Iris pigment epithelial cell (primary cell): ENCODE data around the gene OSBP2.

Experiments used
- DNase-seq: peaks from one replicate; pipeline ENCODE4 v3.0.0-alpha.2; 2011; ENCODE audit warnings: low read depth

OSBP2 gene

DNA sequence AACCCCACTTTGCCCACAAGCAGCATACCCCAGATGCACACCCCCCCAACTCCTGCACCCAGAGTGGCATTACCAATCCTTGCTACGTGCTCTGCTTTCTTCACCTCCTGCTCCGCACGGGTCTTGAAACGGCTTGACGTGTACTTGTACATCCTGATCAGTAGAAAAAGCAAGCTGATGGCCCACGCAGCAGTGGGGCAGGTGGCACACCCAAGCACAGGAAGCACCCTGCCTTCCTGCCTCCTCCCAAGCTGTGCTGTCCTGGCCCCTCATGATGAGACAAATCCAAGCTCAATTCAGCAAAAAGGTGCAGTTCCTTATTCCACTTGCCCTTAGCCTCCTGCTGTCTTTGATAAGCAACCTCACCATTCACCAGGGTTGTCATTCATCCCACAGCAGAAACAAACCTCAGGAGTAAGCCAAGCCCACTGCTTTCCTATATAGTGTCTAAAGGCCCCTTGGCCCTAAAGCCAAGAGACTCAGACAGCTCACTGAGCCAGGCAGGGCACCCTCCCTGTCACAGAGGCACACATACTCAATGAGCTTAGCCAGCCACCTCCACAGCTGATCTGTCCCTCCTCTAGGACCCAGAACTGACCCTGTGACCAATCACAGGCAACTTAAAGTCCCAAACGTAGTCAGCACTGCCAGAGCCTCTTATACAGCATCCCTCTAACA lies 246.2 kb downstream of the OSBP2 start:
- no peak for DNase-seq

DNA sequence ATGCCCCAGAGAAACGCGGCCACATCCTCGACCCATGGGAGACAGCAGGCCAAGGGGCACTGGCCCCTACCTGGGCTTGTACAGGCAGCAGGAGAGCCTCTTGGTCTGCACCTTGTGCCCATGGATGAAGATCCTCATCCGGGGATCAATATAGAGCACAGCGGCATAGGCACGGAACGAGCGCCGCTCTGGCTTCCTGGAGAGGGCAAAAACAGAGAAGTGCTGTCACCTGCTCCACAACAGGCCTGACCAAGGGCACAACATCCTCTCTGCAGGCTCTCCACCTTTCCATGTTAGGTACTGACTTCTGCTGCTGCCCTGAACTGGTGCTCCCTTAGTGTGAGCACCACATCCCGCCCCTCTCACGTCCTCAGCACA lies 246.7 kb downstream of the OSBP2 start:
- no peak for DNase-seq

DNA sequence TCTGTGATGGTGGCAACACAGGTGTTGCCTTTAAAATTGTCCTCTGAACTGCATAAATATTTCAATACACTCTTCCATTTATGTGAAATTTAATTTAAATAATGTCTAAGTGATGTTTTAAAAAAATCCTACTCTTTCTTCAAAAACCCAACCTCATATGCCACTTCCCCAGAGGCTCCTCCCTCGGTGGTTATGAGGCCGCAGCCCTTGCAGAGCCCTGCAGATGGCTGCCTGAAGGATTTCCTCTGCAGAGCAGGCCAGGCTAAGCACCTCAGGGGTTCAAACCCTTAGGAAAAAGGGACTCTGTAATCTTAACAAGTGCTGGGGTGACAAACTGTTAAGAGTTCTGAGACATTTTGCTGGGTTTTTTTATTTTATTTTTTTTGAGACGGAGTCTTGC lies 248.7 kb downstream of the OSBP2 start:
- DNase-seq, result no peak

DNA sequence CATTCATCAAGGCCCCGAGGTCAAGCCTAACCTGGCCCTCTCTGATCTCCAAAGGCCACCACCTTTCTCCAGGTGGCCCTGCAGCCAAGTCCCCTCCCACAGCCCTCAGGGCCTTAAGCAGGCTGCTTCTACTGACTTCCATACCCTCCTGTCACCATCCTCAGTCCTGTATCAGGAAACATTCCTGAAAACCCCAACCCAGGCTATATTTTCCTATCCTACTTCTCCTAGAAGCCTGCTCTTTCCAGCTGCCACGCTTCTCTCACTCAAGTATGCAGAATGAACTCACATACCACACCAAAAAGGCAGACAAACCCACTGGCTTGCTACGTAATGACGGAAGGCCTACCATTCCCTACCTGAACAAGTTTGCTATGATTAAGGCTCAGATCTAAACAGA lies 250.3 kb downstream of the OSBP2 start:
- DNase-seq, result no peak

DNA sequence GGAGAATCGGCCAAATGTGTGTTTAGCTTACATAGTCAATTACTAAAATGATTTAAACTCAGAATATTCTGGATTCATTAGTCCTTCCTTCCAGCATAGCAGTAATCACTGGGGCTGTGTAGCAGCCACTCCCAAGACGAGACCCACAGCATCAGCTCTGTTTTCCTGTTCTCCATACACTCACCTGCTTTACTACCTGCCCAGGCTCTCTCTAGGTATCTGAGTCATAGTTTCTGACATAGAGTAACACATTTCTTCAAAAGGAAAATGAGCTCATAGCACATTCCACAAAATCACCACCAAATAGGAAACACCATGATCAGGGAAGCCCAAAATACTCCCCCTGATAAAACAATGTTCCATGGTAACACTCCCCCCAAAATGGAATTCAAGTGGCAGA lies 251.0 kb downstream of the OSBP2 start:
- DNase-seq, result no peak

DNA sequence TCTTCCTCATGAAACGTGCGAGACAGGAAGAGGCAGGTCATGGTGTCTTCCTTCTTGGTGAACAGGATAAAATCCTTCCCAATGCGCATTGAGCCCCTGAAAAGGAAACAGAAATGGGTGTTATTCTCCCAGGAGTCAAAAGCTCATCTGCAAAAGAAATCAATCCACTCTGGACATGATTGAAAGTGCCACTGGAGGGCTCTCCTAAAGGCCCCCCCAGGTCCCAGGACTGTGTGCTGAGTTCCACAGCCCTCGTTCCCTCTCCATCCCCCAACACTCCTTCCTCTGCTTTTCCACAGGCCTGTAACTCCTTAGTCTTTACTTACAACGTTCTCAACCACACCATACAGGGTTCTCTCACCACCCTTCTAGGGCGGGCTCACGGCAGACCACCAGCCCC lies 251.7 kb downstream of the OSBP2 start:
- DNase-seq, result no peak

DNA sequence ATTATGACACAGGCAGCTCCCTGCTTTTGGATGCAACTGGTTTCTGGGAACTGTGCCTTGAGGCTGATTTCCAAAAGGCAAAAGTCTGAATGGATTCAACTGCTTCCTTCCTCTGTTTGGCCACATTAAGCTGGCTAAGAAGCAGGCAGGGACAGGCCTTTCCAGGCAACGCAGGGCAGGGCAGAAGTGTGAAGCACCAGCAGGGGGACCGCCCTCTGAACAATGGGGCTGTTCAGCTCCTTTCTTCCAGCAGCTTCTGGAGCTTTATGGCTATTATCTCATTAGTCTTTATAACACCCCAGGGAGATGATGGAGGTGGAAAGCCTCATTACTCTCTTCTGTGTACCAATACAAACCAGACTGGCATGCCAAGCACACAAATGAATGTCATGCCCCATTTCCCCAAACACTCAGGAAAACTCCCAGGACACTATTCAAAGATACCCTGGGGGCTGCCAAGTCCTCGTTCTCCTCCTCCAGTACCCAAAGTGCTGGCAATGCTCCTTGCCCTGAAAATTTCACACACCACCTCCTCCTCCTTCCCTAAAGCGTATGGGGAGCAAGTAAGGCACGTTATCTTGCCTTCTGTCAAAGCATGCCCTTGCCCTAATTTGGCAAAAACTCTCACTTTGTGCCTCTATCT lies 252.6 kb downstream of the OSBP2 start:
- no peak for DNase-seq

DNA sequence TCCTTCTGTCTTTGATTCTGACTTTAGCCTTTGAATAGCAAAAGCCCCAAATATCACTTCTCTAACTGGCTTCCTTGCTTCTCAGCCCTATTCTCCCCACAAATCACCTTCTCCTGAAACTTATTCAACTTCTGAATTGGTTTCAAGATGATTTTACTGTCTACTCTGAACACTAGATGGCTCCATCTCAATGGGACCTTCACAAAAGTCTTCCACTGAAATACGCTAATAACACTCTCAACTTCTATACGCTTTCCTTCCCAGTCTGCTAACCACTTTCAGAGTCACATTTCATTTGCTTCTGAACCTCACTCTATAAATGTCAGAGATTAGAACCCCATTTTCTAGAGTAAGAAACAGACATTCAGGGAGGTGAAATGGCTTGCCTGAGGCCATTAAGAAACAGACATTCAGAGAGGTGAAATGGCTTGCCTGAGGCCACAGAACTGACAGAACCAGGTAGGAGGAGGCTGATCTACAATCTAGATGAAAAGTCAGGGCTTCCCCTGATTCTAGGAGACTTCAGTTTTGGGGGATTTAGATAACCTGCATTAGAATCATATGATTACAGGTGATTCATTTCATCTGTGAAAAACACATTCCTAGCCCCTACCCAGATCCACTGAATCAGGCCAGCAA lies 253.3 kb downstream of the OSBP2 start:
- peak; percentile 61 for DNase-seq

DNA sequence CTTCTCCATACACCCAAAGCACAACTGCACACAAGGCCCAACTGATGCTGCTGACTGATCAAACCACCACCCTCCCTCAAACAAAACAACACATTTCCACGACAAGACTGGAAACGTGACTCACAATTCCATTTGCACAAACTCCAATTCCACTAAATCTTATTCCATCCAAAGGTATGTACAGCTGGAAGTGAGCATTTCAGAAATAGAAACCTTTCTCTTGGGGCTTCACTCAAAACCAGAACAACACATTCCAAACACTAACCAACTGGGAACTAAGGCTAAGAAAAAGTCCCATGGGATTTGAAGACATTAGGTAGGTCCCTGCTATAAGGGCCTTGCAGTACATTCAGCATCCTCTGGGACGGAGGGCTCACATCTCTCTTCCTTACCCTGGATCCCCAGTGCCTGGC lies 254.3 kb downstream of the OSBP2 start:
- no peak for DNase-seq

DNA sequence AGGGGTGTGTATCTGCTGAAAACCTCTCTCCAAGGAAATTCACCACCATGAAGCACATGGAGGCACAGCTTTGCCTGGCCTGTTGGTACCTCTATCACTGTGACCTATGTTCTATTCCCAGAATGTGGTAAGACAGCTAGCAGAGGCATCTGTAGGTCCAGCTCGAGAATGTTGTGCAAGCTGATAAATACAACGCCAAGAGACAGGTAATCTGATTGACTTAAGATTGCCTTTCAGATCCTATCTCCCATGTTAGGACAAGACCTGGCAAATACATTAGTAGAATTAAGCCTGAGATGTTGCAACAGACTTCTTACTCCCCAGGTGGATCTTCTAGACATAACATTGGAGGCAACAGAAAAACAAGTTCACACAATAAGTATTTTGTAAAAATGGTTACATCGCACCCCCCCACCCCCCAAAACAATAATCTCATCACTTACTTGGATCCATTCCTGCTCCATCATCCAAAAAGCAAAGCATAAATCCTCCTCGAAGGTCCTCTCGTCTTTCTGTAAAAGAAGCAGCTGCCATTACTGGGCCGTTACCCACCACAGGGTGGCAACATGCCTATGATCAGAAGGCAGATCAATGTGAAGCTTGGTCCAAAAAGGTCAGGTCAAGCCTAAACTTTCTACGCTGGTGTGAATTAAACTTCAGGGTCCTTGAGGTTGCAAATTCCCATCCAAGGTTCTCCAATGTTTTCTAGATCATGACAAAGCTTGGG lies 255.4 kb downstream of the OSBP2 start:
- DNase-seq, result no peak

DNA sequence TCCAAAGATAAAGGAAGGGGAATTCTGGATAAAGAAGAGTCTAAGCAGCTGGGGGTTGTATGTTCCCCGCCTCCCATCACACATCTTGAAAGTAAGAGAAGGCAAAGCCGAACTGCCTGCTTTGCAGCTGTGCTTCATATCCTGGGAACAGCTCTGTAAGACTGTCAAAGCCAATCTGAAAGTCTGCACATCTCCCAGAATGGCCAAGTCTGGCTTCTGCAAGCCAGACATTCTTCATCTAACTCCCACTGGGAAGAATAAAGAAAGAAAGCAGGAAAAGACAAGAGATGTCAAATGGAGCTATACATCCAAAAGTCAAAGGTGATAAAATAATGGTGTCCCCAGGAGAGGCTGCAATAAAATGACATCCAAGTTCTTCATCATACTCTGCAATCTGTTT lies 258.5 kb downstream of the OSBP2 start:
- no peak for DNase-seq

DNA sequence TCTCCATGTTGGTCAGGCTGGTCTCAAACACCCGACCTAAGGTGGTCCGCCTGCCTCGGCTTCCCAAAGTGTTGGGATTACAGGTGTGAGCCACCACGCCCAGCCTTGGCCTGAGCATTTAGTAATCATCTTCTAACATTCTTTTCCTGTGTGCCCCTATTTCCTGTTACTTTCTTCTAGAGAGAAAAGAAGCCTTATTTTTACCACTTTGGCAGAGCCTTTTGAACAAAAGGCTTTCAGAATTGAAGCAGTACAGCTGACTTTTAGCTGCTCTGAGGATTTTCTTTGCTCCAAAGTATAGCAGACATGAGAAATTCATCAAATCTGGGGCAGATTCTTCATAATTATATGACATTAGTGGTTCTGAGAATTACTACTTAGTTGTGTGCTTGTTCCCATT lies 260.5 kb downstream of the OSBP2 start:
- DNase-seq, result no peak
